IgD-negative memory B cell (primary cell): ENCODE data around the gene SPACA5B. TPM values are rescaled to one million over a fixed set of nuclear protein-coding genes. Genes with fewer than 3 reads are reported as not detected.
"Not testable (repeated sequence)": the region's sequence is repeated elsewhere in the genome, so short reads cannot be mapped to it uniquely, and the experiment has no call there.

Experiments used
- H3K27ac Mint-ChIP-seq, 3 donors: one replicate each; pipeline ENCODE4 v1.8.0; 2020 to 2022; ENCODE audit warnings: mild to moderate bottlenecking in 3 of 3, mixed read lengths in 3 of 3, moderate library complexity in 1 of 3
- H3K27me3 Mint-ChIP-seq: one replicate; pipeline ENCODE4 v1.8.0; 2021; ENCODE audit warnings: mixed read lengths
- H3K36me3 Mint-ChIP-seq: one replicate; pipeline ENCODE4 v1.8.0; 2020; ENCODE audit warnings: mild to moderate bottlenecking, mixed read lengths
- H3K4me1 Mint-ChIP-seq, 3 donors: one replicate each; pipeline ENCODE4 v1.8.0; 2020 to 2022; ENCODE audit warnings: mixed read lengths in 3 of 3, mild to moderate bottlenecking in 1 of 3
- H3K4me3 Mint-ChIP-seq, 4 donors: one replicate each; pipeline ENCODE4 v1.8.0; 2020 to 2022; ENCODE audit warnings: mild to moderate bottlenecking in 4 of 4, mixed read lengths in 4 of 4, moderate library complexity in 3 of 4
- H3K9me3 Mint-ChIP-seq, 3 donors: one replicate each; pipeline ENCODE4 v1.8.0; 2020 to 2021; ENCODE audit warnings: mixed read lengths in 3 of 3, mild to moderate bottlenecking in 1 of 3
- polyA plus RNA-seq: library from polyadenylated mRNA; unstranded; fragments of 300-500 nt; fragmentation: Illumina TruSeq; gene quantifications from one replicate; pipeline ENCODE4 v1.2.3, GENCODE V29; 2021

Gene SPACA5B
- polyA plus RNA-seq = not detected

GRCh38 chrX:48130326-48130725 is at the start of gene SPACA5B:
TSS of gene SPACA5B (plus strand) at chrX:48130626. CDS start at chrX:48130688, 62 bp downstream.
- not testable (repeated sequence) for H3K27ac Mint-ChIP-seq, H3K36me3 Mint-ChIP-seq, H3K27me3 Mint-ChIP-seq, H3K4me1 Mint-ChIP-seq, H3K9me3 Mint-ChIP-seq, H3K4me3 Mint-ChIP-seq

- no peak overlapping the region for H3K4me3 Mint-ChIP-seq
- no peak overlapping the region for H3K27ac Mint-ChIP-seq
- no peaks in the 10 kb centered on the region for H3K4me1 Mint-ChIP-seq
- no peaks in the 10 kb centered on the region for H3K27me3 Mint-ChIP-seq
- H3K36me3 Mint-ChIP-seq = no peaks in the 10 kb centered on the region
- no peaks in the 10 kb centered on the region for H3K9me3 Mint-ChIP-seq
These were observed 47.2 kb upstream of the SPACA5B start for GRCh38 chrX:48083212-48083611.

GRCh38 chrX:48083706-48084105 is 46.7 kb upstream of the SPACA5B start:
- no peak overlapping the region for H3K27ac Mint-ChIP-seq

GRCh38 chrX:48086082-48086481 is 44.3 kb upstream of the SPACA5B start:
- H3K9me3 Mint-ChIP-seq = no peaks in the 10 kb centered on the region
- H3K4me3 Mint-ChIP-seq = no peak overlapping the region
- peaks cover 3% of the 10 kb centered on the region for H3K27me3 Mint-ChIP-seq
- H3K36me3 Mint-ChIP-seq = no peaks in the 10 kb centered on the region
- H3K27ac Mint-ChIP-seq = no peak overlapping the region
- H3K4me1 Mint-ChIP-seq = no peaks in the 10 kb centered on the region

More at GRCh38 chrX:48083706-48084105, 46.7 kb upstream of the SPACA5B start:
- Mint-ChIP-seq H3K4me3 (no peak overlapping the region), H3K36me3 (no peaks in the 10 kb centered on the region), H3K27me3 (no peaks in the 10 kb centered on the region), H3K9me3 (no peaks in the 10 kb centered on the region), H3K4me1 (no peaks in the 10 kb centered on the region)

- H3K27ac Mint-ChIP-seq = no peak overlapping the region
- H3K4me3 Mint-ChIP-seq = no peak overlapping the region
- no peaks in the 10 kb centered on the region for H3K4me1 Mint-ChIP-seq
- H3K9me3 Mint-ChIP-seq = no peaks in the 10 kb centered on the region
- no peaks in the 10 kb centered on the region for H3K36me3 Mint-ChIP-seq
- H3K27me3 Mint-ChIP-seq = peaks cover 7% of the 10 kb centered on the region
These were observed 40.3 kb upstream of the SPACA5B start for GRCh38 chrX:48090123-48090522.

GRCh38 chrX:48092558-48092957 is 37.9 kb upstream of the SPACA5B start:
- not testable (repeated sequence) for H3K9me3 Mint-ChIP-seq, H3K27me3 Mint-ChIP-seq, H3K36me3 Mint-ChIP-seq, H3K4me1 Mint-ChIP-seq, H3K27ac Mint-ChIP-seq, H3K4me3 Mint-ChIP-seq

- Mint-ChIP-seq H3K27ac (no peak overlapping the region), H3K4me1 (peaks cover 0 to 5% (median 2%) of the 10 kb centered on the region in 3 donors), H3K27me3 (peaks cover 2% of the 10 kb centered on the region), H3K36me3 (no peaks in the 10 kb centered on the region), H3K9me3 (peaks cover 0 to 11% (median 0%) of the 10 kb centered on the region in 3 donors), H3K4me3 (no peak overlapping the region)
These were observed 29.0 kb upstream of the SPACA5B start for GRCh38 chrX:48101443-48101842.

GRCh38 chrX:48102874-48103374 is 27.5 kb upstream of the SPACA5B start:
- H3K36me3 Mint-ChIP-seq = no peaks in the 10 kb centered on the region
- H3K4me3 Mint-ChIP-seq = no peak overlapping the region
- H3K9me3 Mint-ChIP-seq = peaks cover 0 to 11% (median 0%) of the 10 kb centered on the region in 3 donors
- peaks cover 0 to 8% (median 2%) of the 10 kb centered on the region in 3 donors for H3K4me1 Mint-ChIP-seq
- H3K27me3 Mint-ChIP-seq = peaks cover 1% of the 10 kb centered on the region
- H3K27ac Mint-ChIP-seq = no peak overlapping the region

- Mint-ChIP-seq H3K27ac (peak overlapping the region in 1 of 3 donors; percentile 88), H3K27me3 (no peaks in the 10 kb centered on the region), H3K36me3 (no peaks in the 10 kb centered on the region), H3K4me1 (peaks cover 0 to 8% (median 2%) of the 10 kb centered on the region in 3 donors), H3K4me3 (no peak overlapping the region), H3K9me3 (no peaks in the 10 kb centered on the region)
These were observed 22.7 kb upstream of the SPACA5B start for GRCh38 chrX:48107717-48108116.

GRCh38 chrX:48125286-48125685 is 5.1 kb upstream of the SPACA5B start:
- H3K27me3 Mint-ChIP-seq, H3K27ac Mint-ChIP-seq, H3K4me1 Mint-ChIP-seq, H3K9me3 Mint-ChIP-seq, H3K36me3 Mint-ChIP-seq, H3K4me3 Mint-ChIP-seq: not testable (repeated sequence)

GRCh38 chrX:48132308-48132844 is 1.9 kb downstream of the SPACA5B start:
- not testable (repeated sequence) for H3K4me3 Mint-ChIP-seq, H3K27ac Mint-ChIP-seq, H3K36me3 Mint-ChIP-seq, H3K9me3 Mint-ChIP-seq, H3K27me3 Mint-ChIP-seq, H3K4me1 Mint-ChIP-seq

- H3K36me3 Mint-ChIP-seq, H3K4me1 Mint-ChIP-seq, H3K9me3 Mint-ChIP-seq, H3K27ac Mint-ChIP-seq, H3K4me3 Mint-ChIP-seq, H3K27me3 Mint-ChIP-seq: not testable (repeated sequence)
These were observed 8.7 kb downstream of the SPACA5B start for GRCh38 chrX:48139076-48139475.

- H3K4me1 Mint-ChIP-seq, H3K9me3 Mint-ChIP-seq, H3K36me3 Mint-ChIP-seq, H3K27ac Mint-ChIP-seq, H3K27me3 Mint-ChIP-seq, H3K4me3 Mint-ChIP-seq: not testable (repeated sequence)
These were observed 11.5 kb downstream of the SPACA5B start for GRCh38 chrX:48141810-48142508.

- H3K4me3 Mint-ChIP-seq = not testable (repeated sequence)
These were observed 12.3 kb downstream of the SPACA5B start for GRCh38 chrX:48142697-48143096.

GRCh38 chrX:48153769-48154168 is 23.3 kb downstream of the SPACA5B start:
- H3K36me3 Mint-ChIP-seq = no peaks in the 10 kb centered on the region
- peaks cover 0 to under 1% (median 0%) of the 10 kb centered on the region in 3 donors for H3K9me3 Mint-ChIP-seq
- no peaks in the 10 kb centered on the region for H3K4me1 Mint-ChIP-seq
- no peak overlapping the region for H3K4me3 Mint-ChIP-seq
- no peaks in the 10 kb centered on the region for H3K27me3 Mint-ChIP-seq
- no peak overlapping the region for H3K27ac Mint-ChIP-seq

More at GRCh38 chrX:48142697-48143096, 12.3 kb downstream of the SPACA5B start:
- H3K27me3 Mint-ChIP-seq, H3K9me3 Mint-ChIP-seq, H3K36me3 Mint-ChIP-seq, H3K4me1 Mint-ChIP-seq, H3K27ac Mint-ChIP-seq: not testable (repeated sequence)

- no peaks in the 10 kb centered on the region for H3K27me3 Mint-ChIP-seq
- peaks cover 0 to 1% (median 0%) of the 10 kb centered on the region in 3 donors for H3K9me3 Mint-ChIP-seq
- no peak overlapping the region for H3K27ac Mint-ChIP-seq
- no peak overlapping the region for H3K4me3 Mint-ChIP-seq
- H3K36me3 Mint-ChIP-seq = no peaks in the 10 kb centered on the region
- no peaks in the 10 kb centered on the region for H3K4me1 Mint-ChIP-seq
These were observed 24.4 kb downstream of the SPACA5B start for GRCh38 chrX:48154796-48155195.
